Activated CD8-positive, alpha-beta T cell treated with anti-CD3 and anti-CD28 coated beads for 36 hours (primary cell): ENCODE measurements around the gene NKX2-3. TPM values are rescaled to one million over a fixed set of nuclear protein-coding genes. Genes with fewer than 3 reads are reported as not detected.

Experiments
- ATAC-seq: fragments of 200-7000 bp; cut with Tn5 transposase; one replicate; pipeline ENCODE4 v1.10.0; 2021; ENCODE audit warnings: mild to moderate bottlenecking, moderate library complexity
- CTCF ChIA-PET: fragments of 350-600 bp; sonication (Branson Sonifier 250); formaldehyde crosslinking; loops from one replicate; lab custom pipeline; 2021; ENCODE audit warnings: antibody characterized with exemption; lab: Charles Lee
- POLR2A ChIA-PET: fragments of 350-600 bp; sonication (Branson Sonifier 250); formaldehyde crosslinking; loops from one replicate; lab custom pipeline; 2021; ENCODE audit warnings: antibody characterized with exemption; lab: Charles Lee
- DNase-seq: peaks from one replicate; pipeline ENCODE4 v3.0.0-alpha.2; 2020
- H3K27ac Mint-ChIP-seq: one replicate; pipeline ENCODE4 v1.8.0; 2021; ENCODE audit warnings: mild to moderate bottlenecking, mixed read lengths
- H3K27me3 Mint-ChIP-seq: one replicate; pipeline ENCODE4 v1.8.0; 2021; ENCODE audit warnings: mixed read lengths
- H3K36me3 Mint-ChIP-seq: one replicate; pipeline ENCODE4 v1.8.0; 2021; ENCODE audit warnings: low read depth, mixed read lengths
- H3K4me1 Mint-ChIP-seq: one replicate; pipeline ENCODE4 v1.8.0; 2021; ENCODE audit warnings: low read depth, mixed read lengths
- H3K4me3 Mint-ChIP-seq: one replicate; pipeline ENCODE4 v1.8.0; 2021; ENCODE audit warnings: mild to moderate bottlenecking, moderate library complexity, mixed read lengths
- H3K9me3 Mint-ChIP-seq: one replicate; pipeline ENCODE4 v1.8.0; 2021; ENCODE audit warnings: mixed read lengths
- CTCF ChIP-seq: fragments of 200-600 bp; IDR thresholded peaks from one replicate; pipeline ENCODE4 v1.8.0; 2022; ENCODE audit warnings: antibody characterized with exemption, mild to moderate bottlenecking
- intact Hi-C: fragments of 100-400 bp; cut with micrococcal nuclease; formaldehyde crosslinking; loops from one replicate; pipeline ENCODE4 v1.10.0; 2022
- total RNA-seq, 2 experiments: library from RNA; stranded (reverse); gene quantifications; one replicate each; pipeline ENCODE4 v1.2.3, GENCODE V29; 2021

Gene NKX2-3
- total RNA-seq, 2 experiments from 2014 or later: not detected

DNA sequence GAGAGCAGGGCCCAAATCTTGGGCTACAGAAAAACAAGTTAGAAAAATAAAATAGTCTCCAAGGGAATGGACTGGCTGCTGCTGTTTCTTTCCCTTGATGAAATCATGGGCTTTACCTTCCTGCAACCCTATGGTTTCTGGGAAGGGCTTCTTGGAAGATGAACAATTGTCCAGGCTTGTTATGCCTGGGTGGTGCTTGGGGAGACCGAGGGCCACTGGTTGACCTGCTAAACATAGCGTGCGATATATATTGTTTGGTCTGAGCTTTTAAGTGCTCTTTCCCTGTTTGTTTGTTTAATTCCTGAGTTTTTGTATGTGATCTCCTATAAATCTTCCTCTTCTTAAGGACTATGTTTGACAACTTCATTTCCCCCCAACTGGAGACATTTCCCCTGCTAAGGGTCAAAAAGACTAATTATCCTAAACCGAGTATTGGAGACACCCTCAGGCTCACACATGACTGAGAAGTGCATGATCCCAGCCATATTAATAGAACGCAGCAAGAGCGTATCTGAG is 49.6 kb downstream of the NKX2-3 start:
- no peak for TF ChIP-seq CTCF
- H3K27me3 Mint-ChIP-seq: peaks cover 4% of the 10 kb centered on the region
- no peaks in the 10 kb centered on the region for H3K36me3 Mint-ChIP-seq
- no peaks in the 10 kb centered on the region for H3K4me1 Mint-ChIP-seq
- ChIA-PET POLR2A (no interaction called here), CTCF (interaction anchor here (1.1 kb wide), 1 partner anchor 29 kb away, joined by 6 read pairs; no protein-coding TSS in a partner anchor)
- H3K27ac Mint-ChIP-seq: no peak overlapping the region
- ATAC-seq (no peak), DNase-seq (no peak)
- no peak overlapping the region for H3K4me3 Mint-ChIP-seq
- intact Hi-C loops: no loop called here
- no peaks in the 10 kb centered on the region for H3K9me3 Mint-ChIP-seq

GRCh38 chr10:99583687-99584086 is 50.9 kb downstream of the NKX2-3 start:
- POLR2A ChIA-PET: no interaction called here
- ATAC-seq (no peak), DNase-seq (no peak)
- H3K27ac Mint-ChIP-seq: no peak overlapping the region
- intact Hi-C loops: no loop called here
- H3K9me3 Mint-ChIP-seq: no peaks in the 10 kb centered on the region
- no peaks in the 10 kb centered on the region for H3K36me3 Mint-ChIP-seq
- H3K4me1 Mint-ChIP-seq: no peaks in the 10 kb centered on the region
- H3K4me3 Mint-ChIP-seq: no peak overlapping the region
- CTCF ChIA-PET: interaction anchor here (1.1 kb wide), 1 partner anchor 28 kb away, joined by 6 read pairs; no protein-coding TSS in a partner anchor
- H3K27me3 Mint-ChIP-seq: no peaks in the 10 kb centered on the region
- no peak for TF ChIP-seq CTCF

Other genes with a start within 250 kb of the NKX2-3 start
- 1 to 10 TPM in 1 of 2 experiments, under 1 TPM in 1; 0.83 to 1.2 TPM for gene CNNM1, start 203.6 kb upstream of the NKX2-3 start, total RNA-seq
- gene GOT1, start 102.3 kb upstream of the NKX2-3 start, total RNA-seq: 10 to 100 TPM; 48.7 to 51.5 TPM
- 10 to 100 TPM; 43.6 to 44.7 TPM for gene SLC25A28, start 87.5 kb downstream of the NKX2-3 start, total RNA-seq
- 1 to 10 TPM; 1.9 to 2.2 TPM for gene ENTPD7, start 126.6 kb downstream of the NKX2-3 start, total RNA-seq
- 10 to 100 TPM; 34.2 to 35.3 TPM for gene COX15, start 199.2 kb downstream of the NKX2-3 start, total RNA-seq
- 10 to 100 TPM; 37.4 to 38.1 TPM for gene CUTC, start 199.3 kb downstream of the NKX2-3 start, total RNA-seq
- 1 to 10 TPM in 1 of 2 experiments, under 1 TPM in 1; 0.87 to 1.0 TPM for gene ABCC2, start 249.7 kb downstream of the NKX2-3 start, total RNA-seq